ENCODE measurements around the gene USPL1. TPM values are rescaled to one million over a fixed set of nuclear protein-coding genes. Genes with fewer than 3 reads are reported as not detected.
"Not testable (repeated sequence)": the region's sequence is repeated elsewhere in the genome, so short reads cannot be mapped to it uniquely, and the experiment has no call there.

The USPL1 gene
- polyA plus RNA-seq, 12 donors = 16.4 to 21.1 (median 18.5) TPM; not detected in 1

- no peak for DNase-seq
Observed at GRCh38 chr13:30615481-30615865, 2.2 kb upstream of the USPL1 start.

- peak; percentile 58 for DNase-seq
Observed at GRCh38 chr13:30615866-30616541, 1.7 kb upstream of the USPL1 start.

GRCh38 chr13:30616927-30617314 lies 799 bp upstream of the USPL1 start:
- DNase-seq = peak; percentile 92

GRCh38 chr13:30618186-30618929 lies 638 bp downstream of the USPL1 start:
- no peak for DNase-seq

GRCh38 chr13:30618930-30619279 lies 1.2 kb downstream of the USPL1 start:
- no peak for DNase-seq

- no peak for DNase-seq
Observed at GRCh38 chr13:30619731-30620130, 2.0 kb downstream of the USPL1 start.

GRCh38 chr13:30620941-30621340 lies 3.2 kb downstream of the USPL1 start:
- DNase-seq = no peak

GRCh38 chr13:30622551-30622950 lies 4.8 kb downstream of the USPL1 start:
- no peak for DNase-seq

- DNase-seq = no peak
Observed at GRCh38 chr13:30623392-30623791, 5.7 kb downstream of the USPL1 start.

- DNase-seq = no peak
Observed at GRCh38 chr13:30624630-30625029, 6.9 kb downstream of the USPL1 start.

- no peak for DNase-seq
Observed at GRCh38 chr13:30629527-30629926, 11.8 kb downstream of the USPL1 start.

GRCh38 chr13:30633861-30634260 lies 16.1 kb downstream of the USPL1 start:
- no peak for DNase-seq

GRCh38 chr13:30634838-30635237 lies 17.1 kb downstream of the USPL1 start:
- no peak for DNase-seq

GRCh38 chr13:30638301-30638700 lies 20.6 kb downstream of the USPL1 start:
- no peak for DNase-seq

- DNase-seq = no peak
Observed at GRCh38 chr13:30639671-30640070, 22.0 kb downstream of the USPL1 start.

- DNase-seq = not testable (repeated sequence)
Observed at GRCh38 chr13:30641173-30641572, 23.5 kb downstream of the USPL1 start.

GRCh38 chr13:30645629-30646028 lies 27.9 kb downstream of the USPL1 start:
- no peak for DNase-seq

- no peak for DNase-seq
Observed at GRCh38 chr13:30647420-30647819, 29.7 kb downstream of the USPL1 start.

- DNase-seq = no peak
Observed at GRCh38 chr13:30647824-30648521, 30.3 kb downstream of the USPL1 start.

GRCh38 chr13:30648522-30649012 lies 30.8 kb downstream of the USPL1 start:
- no peak for DNase-seq

- DNase-seq = not testable (repeated sequence)
Observed at GRCh38 chr13:30651648-30652047, 33.9 kb downstream of the USPL1 start.

- no peak for DNase-seq
Observed at GRCh38 chr13:30652746-30653386, 35.1 kb downstream of the USPL1 start.

All from muscle of arm (tissue), 12 donors.